WERI-Rb-1 (cell line): ENCODE measurements around the gene ZC3H15.
"Not testable (repeated sequence)": the region's sequence is repeated elsewhere in the genome, so short reads cannot be mapped to it uniquely, and the experiment has no call there.

Experiments used
- DNase-seq: peaks from one replicate; pipeline ENCODE4 v3.0.0-alpha.2; 2020
- H3K27ac ChIP-seq: fragments of 250-450 bp; sonication (Bioruptor Pico); 2 replicates; pipeline ENCODE4 v1.5.1; 2020; ENCODE audit warnings: mild to moderate bottlenecking, moderate library complexity
- H3K27me3 ChIP-seq: fragments of 250-450 bp; sonication (Bioruptor Pico); 2 replicates; pipeline ENCODE4 v1.5.1; 2021; ENCODE audit warnings: mild to moderate bottlenecking, low read depth, moderate library complexity; ENCODE audit not compliant: insufficient read depth, severe bottlenecking
- H3K36me3 ChIP-seq: fragments of 250-450 bp; sonication (Bioruptor Pico); 2 replicates; pipeline ENCODE4 v1.5.1; 2020; ENCODE audit warnings: mild to moderate bottlenecking, moderate library complexity
- H3K4me3 ChIP-seq: 2 replicates; pipeline ENCODE4 v1.5.1; 2011; ENCODE audit warnings: low read depth, mild to moderate bottlenecking, control low read depth, low read length
- H3K9me3 ChIP-seq: fragments of 250-450 bp; sonication (Bioruptor Pico); 2 replicates; pipeline ENCODE4 v1.5.1; 2021; ENCODE audit warnings: mild to moderate bottlenecking, moderate library complexity; ENCODE audit not compliant: severe bottlenecking
- TF ChIP-seq, protein P1 (sequence below): IDR thresholded peaks from 2 replicates; pipeline ENCODE4 v1.5.1; 2011; ENCODE audit warnings: low read depth, mild to moderate bottlenecking, control low read depth, inconsistent platforms, low read length

Gene ZC3H15

DNA sequence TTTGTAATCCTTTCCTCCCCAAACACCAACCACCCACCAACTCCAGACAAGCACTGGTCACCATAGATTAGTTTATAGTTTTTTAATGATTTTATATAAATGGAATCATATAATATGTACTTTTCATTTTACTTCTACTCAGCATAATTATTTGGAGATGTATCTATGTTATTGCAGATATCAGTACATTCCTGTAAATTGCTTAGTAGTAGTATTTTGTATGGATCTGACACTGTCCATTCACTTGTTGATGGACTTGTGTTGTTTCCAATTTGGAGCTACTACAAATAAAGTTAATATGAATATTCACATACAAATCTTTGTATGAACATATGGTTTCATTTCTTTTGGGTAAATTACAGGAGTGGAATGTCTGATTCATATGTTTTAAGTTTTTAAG, 31.0 kb downstream of the ZC3H15 start:
- H3K27ac ChIP-seq, result no peak overlapping the region
- H3K36me3 ChIP-seq, result peaks cover 4% of the 10 kb centered on the region
- no peaks in the 10 kb centered on the region for H3K9me3 ChIP-seq
- H3K27me3 ChIP-seq, result no peaks in the 10 kb centered on the region
- no peak overlapping the region for H3K4me3 ChIP-seq
- no peak for DNase-seq
- TF ChIP-seq, protein P1, sequence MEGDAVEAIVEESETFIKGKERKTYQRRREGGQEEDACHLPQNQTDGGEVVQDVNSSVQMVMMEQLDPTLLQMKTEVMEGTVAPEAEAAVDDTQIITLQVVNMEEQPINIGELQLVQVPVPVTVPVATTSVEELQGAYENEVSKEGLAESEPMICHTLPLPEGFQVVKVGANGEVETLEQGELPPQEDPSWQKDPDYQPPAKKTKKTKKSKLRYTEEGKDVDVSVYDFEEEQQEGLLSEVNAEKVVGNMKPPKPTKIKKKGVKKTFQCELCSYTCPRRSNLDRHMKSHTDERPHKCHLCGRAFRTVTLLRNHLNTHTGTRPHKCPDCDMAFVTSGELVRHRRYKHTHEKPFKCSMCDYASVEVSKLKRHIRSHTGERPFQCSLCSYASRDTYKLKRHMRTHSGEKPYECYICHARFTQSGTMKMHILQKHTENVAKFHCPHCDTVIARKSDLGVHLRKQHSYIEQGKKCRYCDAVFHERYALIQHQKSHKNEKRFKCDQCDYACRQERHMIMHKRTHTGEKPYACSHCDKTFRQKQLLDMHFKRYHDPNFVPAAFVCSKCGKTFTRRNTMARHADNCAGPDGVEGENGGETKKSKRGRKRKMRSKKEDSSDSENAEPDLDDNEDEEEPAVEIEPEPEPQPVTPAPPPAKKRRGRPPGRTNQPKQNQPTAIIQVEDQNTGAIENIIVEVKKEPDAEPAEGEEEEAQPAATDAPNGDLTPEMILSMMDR, result no peak

GRCh38 chr2:186518291-186518690, 32.2 kb downstream of the ZC3H15 start:
- no peaks in the 10 kb centered on the region for H3K36me3 ChIP-seq
- H3K27ac ChIP-seq, result peak overlapping the region; percentile 35; the same call in 1 of the 2 replicates
- no peaks in the 10 kb centered on the region for H3K27me3 ChIP-seq
- TF ChIP-seq, protein P1, result no peak
- peak; percentile 36 for DNase-seq
- no peak overlapping the region for H3K4me3 ChIP-seq
- no peaks in the 10 kb centered on the region for H3K9me3 ChIP-seq

GRCh38 chr2:186518945-186519344, 32.9 kb downstream of the ZC3H15 start:
- TF ChIP-seq, protein P1, result no peak

GRCh38 chr2:186521570-186522153, 35.6 kb downstream of the ZC3H15 start:
- peak; percentile 56 for DNase-seq
- peak overlapping the region; percentile 50; the same call in 1 of the 2 replicates for H3K27ac ChIP-seq
- H3K4me3 ChIP-seq, result not testable (repeated sequence)

More at GRCh38 chr2:186518945-186519344, 32.9 kb downstream of the ZC3H15 start:
- Histone ChIP-seq H3K27me3 (no peaks in the 10 kb centered on the region), H3K9me3 (no peaks in the 10 kb centered on the region), H3K27ac (no peak overlapping the region), H3K4me3 (no peak overlapping the region), H3K36me3 (no peaks in the 10 kb centered on the region)
- DNase-seq, result no peak

GRCh38 chr2:186522450-186522849, 36.4 kb downstream of the ZC3H15 start:
- TF ChIP-seq, protein P1, result no peak
- Histone ChIP-seq H3K9me3 (no peaks in the 10 kb centered on the region), H3K27me3 (no peaks in the 10 kb centered on the region), H3K4me3 (no peak overlapping the region), H3K36me3 (no peaks in the 10 kb centered on the region), H3K27ac (no peak overlapping the region)
- no peak for DNase-seq

More at GRCh38 chr2:186521570-186522153, 35.6 kb downstream of the ZC3H15 start:
- H3K27me3 ChIP-seq, H3K9me3 ChIP-seq, H3K36me3 ChIP-seq: not testable (repeated sequence)

DNA sequence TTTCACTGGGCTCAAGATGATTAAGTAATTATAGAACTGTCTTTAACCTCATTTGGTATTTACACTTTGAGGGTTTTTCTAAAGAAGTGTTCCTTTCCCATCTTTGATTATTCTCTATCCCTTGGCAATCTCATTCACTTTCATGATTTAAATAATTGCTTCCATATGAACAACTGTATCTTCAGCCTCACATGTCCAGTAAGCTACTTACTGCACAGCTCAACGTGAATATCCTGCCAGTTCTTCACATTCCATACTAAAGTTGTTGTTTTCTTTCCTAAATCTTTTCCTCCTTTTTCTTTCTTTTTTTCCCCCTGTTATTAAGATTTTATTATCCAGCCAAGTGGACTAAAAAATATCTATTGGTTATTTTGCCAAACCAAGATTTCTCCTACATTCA, 37.7 kb downstream of the ZC3H15 start:
- Histone ChIP-seq H3K36me3 (no peaks in the 10 kb centered on the region), H3K27me3 (no peaks in the 10 kb centered on the region), H3K27ac (no peak overlapping the region), H3K9me3 (no peaks in the 10 kb centered on the region), H3K4me3 (no peak overlapping the region)
- DNase-seq, result no peak
- TF ChIP-seq, protein P1, result no peak
